ENCODE results near the gene UBTD2.

- no peak for TF ChIP-seq CTCF (IDR thresholded peaks at IDR 0.05)
- TF ChIP-seq POLR2A (IDR thresholded peaks at IDR 0.05): no peak
- no peak for TF ChIP-seq EP300 (IDR thresholded peaks at IDR 0.05)
Measured at GRCh38 chr5:172248637-172249036, 34.9 kb downstream of the UBTD2 start.

Measured in tibial nerve (tissue), 4 donors.